ENCODE results near the gene RASAL1. TPM values are rescaled to one million over a fixed set of nuclear protein-coding genes. Genes with fewer than 3 reads are reported as not detected.

Gene RASAL1, protein sequence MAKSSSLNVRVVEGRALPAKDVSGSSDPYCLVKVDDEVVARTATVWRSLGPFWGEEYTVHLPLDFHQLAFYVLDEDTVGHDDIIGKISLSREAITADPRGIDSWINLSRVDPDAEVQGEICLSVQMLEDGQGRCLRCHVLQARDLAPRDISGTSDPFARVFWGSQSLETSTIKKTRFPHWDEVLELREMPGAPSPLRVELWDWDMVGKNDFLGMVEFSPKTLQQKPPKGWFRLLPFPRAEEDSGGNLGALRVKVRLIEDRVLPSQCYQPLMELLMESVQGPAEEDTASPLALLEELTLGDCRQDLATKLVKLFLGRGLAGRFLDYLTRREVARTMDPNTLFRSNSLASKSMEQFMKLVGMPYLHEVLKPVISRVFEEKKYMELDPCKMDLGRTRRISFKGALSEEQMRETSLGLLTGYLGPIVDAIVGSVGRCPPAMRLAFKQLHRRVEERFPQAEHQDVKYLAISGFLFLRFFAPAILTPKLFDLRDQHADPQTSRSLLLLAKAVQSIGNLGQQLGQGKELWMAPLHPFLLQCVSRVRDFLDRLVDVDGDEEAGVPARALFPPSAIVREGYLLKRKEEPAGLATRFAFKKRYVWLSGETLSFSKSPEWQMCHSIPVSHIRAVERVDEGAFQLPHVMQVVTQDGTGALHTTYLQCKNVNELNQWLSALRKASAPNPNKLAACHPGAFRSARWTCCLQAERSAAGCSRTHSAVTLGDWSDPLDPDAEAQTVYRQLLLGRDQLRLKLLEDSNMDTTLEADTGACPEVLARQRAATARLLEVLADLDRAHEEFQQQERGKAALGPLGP
- total RNA-seq (2021) (14.9 and 23.6 TPM in 2 replicates), Bru-seq, nascent RNA (percentile 54 among the genes with signal in this experiment), BruChase-seq, experiment 1, labeled RNA remaining after a 2-hour chase (percentile 58 among the genes with signal in this experiment), BruChase-seq, experiment 2, labeled RNA remaining after a 6-hour chase (percentile 58 among the genes with signal in this experiment)
- long read RNA-seq, partial matches to known transcripts, result 7 of 14 reads
- long read RNA-seq, other reads (novel, unspliced or antisense), result 6 of 14 reads

- H3K36me3 ChIP-seq (ENCODE audit: low read depth), result no peaks in the 10 kb centered on the region
- no peaks in the 10 kb centered on the region for H3K9me3 ChIP-seq (ENCODE audit: insufficient read depth, low read depth)
- intact Hi-C loops (cut with micrococcal nuclease; ENCODE audit: unreplicated experiment), result loop anchor here (2.0 to 5.0 kb wide), 2 partner anchors 17 to 38 kb away; no protein-coding TSS in a partner anchor
- TF ChIP-seq, protein P1, sequence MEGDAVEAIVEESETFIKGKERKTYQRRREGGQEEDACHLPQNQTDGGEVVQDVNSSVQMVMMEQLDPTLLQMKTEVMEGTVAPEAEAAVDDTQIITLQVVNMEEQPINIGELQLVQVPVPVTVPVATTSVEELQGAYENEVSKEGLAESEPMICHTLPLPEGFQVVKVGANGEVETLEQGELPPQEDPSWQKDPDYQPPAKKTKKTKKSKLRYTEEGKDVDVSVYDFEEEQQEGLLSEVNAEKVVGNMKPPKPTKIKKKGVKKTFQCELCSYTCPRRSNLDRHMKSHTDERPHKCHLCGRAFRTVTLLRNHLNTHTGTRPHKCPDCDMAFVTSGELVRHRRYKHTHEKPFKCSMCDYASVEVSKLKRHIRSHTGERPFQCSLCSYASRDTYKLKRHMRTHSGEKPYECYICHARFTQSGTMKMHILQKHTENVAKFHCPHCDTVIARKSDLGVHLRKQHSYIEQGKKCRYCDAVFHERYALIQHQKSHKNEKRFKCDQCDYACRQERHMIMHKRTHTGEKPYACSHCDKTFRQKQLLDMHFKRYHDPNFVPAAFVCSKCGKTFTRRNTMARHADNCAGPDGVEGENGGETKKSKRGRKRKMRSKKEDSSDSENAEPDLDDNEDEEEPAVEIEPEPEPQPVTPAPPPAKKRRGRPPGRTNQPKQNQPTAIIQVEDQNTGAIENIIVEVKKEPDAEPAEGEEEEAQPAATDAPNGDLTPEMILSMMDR (conservative IDR thresholded peaks at IDR 0.05), result peak; percentile 73
- no peak for TF ChIP-seq EZH2 (IDR thresholded peaks at IDR 0.05; ENCODE audit: low read depth)
- H3F3A ChIP-seq (ENCODE audit: insufficient read depth, low read depth), result peaks cover 25% of the 10 kb centered on the region
- no peaks in the 10 kb centered on the region for H3K27me3 ChIP-seq (ENCODE audit: insufficient read depth, low read depth)
- TSS peak; percentile 46 for BruUV-seq (replicated peaks)
- H3K9me2 ChIP-seq (ENCODE audit: insufficient read depth), result no peaks in the 10 kb centered on the region
- H3K79me2 ChIP-seq (ENCODE audit: low read depth), result peaks cover 15% of the 10 kb centered on the region
- peak within 1 kb of the TSS; percentile 91 for H3K4me3 ChIP-seq
- peaks cover 38% of the 10 kb centered on the region for H3K4me1 ChIP-seq (replicated peaks; ENCODE audit: insufficient read depth)
- peak within 1 kb of the TSS; percentile 98 for H2AFZ ChIP-seq
- peak within 1 kb of the TSS; percentile 93 for H3K27ac ChIP-seq
- CTCF ChIA-PET, result interaction anchor here (0.5 to 1.8 kb wide), 7 partner anchors 14 to 673 kb away, joined by 3 to 21 read pairs (median 4); partner anchors contain the start of genes CFAP73 and DDX54
- DNase-seq, result peak; percentile 74 to 97
- H3K4me2 ChIP-seq, result peak within 1 kb of the TSS; percentile 90
- H4K20me1 ChIP-seq (ENCODE audit: insufficient read depth), result no peaks in the 10 kb centered on the region; the same call in 1 of the 2 replicates
- POLR2A ChIA-PET (ENCODE audit: unreplicated experiment), result no interaction called here
Measured at GRCh38 chr12:113135178-113136127, at the start of gene RASAL1. RASAL1 (minus strand) TSS chr12:113135761; CDS start chr12:113135462, 299 bp downstream.

DNA sequence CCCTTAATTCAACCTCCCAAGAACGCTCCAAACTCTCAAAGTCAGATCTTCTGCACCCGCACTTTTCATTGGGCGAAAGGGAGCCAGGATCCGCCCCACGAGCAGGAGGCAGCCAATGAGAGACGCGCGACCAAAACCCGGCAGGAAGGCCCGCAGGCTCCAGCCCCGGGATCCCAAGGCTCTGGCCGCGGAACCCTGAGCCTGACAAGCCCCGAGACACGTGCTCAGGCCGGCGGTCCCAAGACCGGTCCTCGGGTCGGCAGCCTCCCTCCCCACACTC lies 49.3 kb upstream of the RASAL1 start:
- Histone ChIP-seq H3F3A (ENCODE audit: insufficient read depth, low read depth) (peaks cover 36% of the 10 kb centered on the region), H3K9me2 (ENCODE audit: insufficient read depth) (no peaks in the 10 kb centered on the region), H3K79me2 (ENCODE audit: low read depth) (peaks cover 57% of the 10 kb centered on the region), H3K4me2 (peak overlapping the region; percentile 91), H4K20me1 (ENCODE audit: insufficient read depth) (peaks cover 31% of the 10 kb centered on the region), H3K27ac (peak overlapping the region; percentile 89), H3K4me3 (peak overlapping the region; percentile 80), H3K36me3 (ENCODE audit: low read depth) (peaks cover 16% of the 10 kb centered on the region; the same call in 1 of the 2 replicates), H3K9me3 (ENCODE audit: insufficient read depth, low read depth) (no peaks in the 10 kb centered on the region), H3K27me3 (ENCODE audit: insufficient read depth, low read depth) (no peaks in the 10 kb centered on the region), H2AFZ (peak overlapping the region; percentile 90), H3K4me1 (replicated peaks; ENCODE audit: insufficient read depth) (peaks cover 15% of the 10 kb centered on the region)
- ChIA-PET CTCF (interaction anchor here (0.6 kb wide), 1 partner anchor 49 kb away, joined by 4 read pairs; the partner anchor contains the start of gene RASAL1), POLR2A (ENCODE audit: unreplicated experiment) (interaction anchor here (0.5 to 0.7 kb wide), 3 partner anchors 16 to 192 kb away, joined by 3 to 4 read pairs (median 3); no protein-coding TSS in a partner anchor)
- intact Hi-C loops (cut with micrococcal nuclease; ENCODE audit: unreplicated experiment), result no loop called here
- BruUV-seq (replicated peaks), result no TSS peak
- DNase-seq, result peak; percentile 79 to 90
- TF ChIP-seq, protein P1 (conservative IDR thresholded peaks at IDR 0.05), result no peak
- TF ChIP-seq EZH2 (IDR thresholded peaks at IDR 0.05; ENCODE audit: low read depth), result no peak

All from PC-9 (cell line).